ENCODE measurements around the gene AMBRA1.

Gene AMBRA1

GRCh38 chr11:46435679-46436078, 158.1 kb downstream of the AMBRA1 start:
- DNase-seq = no peak

- DNase-seq = no peak
Measured at GRCh38 chr11:46431211-46431610, 162.6 kb downstream of the AMBRA1 start.

- DNase-seq = no peak
Measured at GRCh38 chr11:46429717-46430116, 164.1 kb downstream of the AMBRA1 start.

DNA sequence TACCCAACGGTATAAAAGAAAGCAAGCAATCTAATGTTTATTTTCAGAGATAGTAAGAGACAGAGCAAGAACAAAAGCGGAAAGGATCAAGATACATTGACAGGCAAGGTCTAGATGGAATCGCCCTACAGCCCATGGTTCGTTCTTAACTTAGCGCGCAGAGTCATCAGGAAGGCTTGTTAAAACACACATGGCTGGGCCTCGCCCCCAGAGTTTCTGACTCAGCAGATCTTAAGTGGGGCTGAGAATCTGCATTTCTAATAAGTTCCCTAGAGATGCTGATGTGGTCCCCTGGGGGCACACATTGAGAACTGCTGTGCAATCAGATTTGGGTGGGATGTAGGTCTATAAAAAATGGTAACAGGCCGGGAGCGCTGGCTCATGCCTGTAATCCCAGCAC, 166.5 kb downstream of the AMBRA1 start:
- DNase-seq = no peak

- no peak for DNase-seq
Measured at GRCh38 chr11:46426233-46426991, 167.4 kb downstream of the AMBRA1 start.

DNA sequence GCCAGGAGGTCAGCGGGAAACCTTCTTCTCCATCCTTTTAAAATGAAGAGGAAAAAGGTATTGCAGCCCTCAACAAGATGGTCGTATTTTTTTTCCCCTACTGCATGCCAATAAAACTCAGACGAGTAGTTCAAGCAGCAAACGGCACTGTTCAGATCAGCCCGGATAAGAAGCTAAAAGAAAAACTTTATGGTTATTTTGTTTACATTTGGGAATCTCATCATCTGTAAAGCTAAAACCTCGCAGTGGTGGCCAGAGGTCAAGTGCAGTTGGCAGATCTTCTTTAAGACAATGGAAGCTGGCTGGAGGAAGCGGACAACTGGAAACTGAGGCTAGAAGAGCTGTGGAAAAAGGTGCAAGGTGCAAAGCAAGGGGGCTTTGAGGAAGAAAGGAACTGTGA, 171.2 kb downstream of the AMBRA1 start:
- DNase-seq = no peak

GRCh38 chr11:46421257-46421880, 172.5 kb downstream of the AMBRA1 start:
- no peak for DNase-seq

GRCh38 chr11:46420513-46420912, 173.3 kb downstream of the AMBRA1 start:
- DNase-seq = no peak

GRCh38 chr11:46418751-46419150, 175.1 kb downstream of the AMBRA1 start:
- no peak for DNase-seq

DNA sequence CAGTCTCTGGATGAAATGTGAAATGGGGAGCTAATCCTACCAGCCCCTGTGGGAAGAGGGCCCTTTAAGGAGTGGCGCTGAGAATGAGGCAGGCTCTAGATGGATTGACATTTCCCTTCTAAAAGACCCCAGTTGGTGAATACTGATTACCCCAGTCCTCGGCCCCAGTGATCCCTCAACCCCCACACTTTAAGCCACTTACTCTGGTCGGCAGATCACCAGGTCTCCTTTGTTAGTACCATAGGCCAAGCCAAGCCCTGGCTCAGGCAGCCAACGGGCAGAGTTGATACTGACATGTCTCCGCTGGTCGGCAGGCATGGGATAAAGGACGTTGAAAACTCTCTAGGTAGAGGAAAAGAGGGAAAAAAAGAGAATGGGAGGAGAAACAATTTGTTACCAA, 176.1 kb downstream of the AMBRA1 start:
- no peak for DNase-seq

GRCh38 chr11:46414879-46415278, 178.9 kb downstream of the AMBRA1 start:
- DNase-seq = no peak

GRCh38 chr11:46414466-46414796, 179.4 kb downstream of the AMBRA1 start:
- DNase-seq = no peak

GRCh38 chr11:46413760-46414465, 179.9 kb downstream of the AMBRA1 start:
- no peak for DNase-seq

- no peak for DNase-seq
Measured at GRCh38 chr11:46410021-46410420, 183.8 kb downstream of the AMBRA1 start.

DNA sequence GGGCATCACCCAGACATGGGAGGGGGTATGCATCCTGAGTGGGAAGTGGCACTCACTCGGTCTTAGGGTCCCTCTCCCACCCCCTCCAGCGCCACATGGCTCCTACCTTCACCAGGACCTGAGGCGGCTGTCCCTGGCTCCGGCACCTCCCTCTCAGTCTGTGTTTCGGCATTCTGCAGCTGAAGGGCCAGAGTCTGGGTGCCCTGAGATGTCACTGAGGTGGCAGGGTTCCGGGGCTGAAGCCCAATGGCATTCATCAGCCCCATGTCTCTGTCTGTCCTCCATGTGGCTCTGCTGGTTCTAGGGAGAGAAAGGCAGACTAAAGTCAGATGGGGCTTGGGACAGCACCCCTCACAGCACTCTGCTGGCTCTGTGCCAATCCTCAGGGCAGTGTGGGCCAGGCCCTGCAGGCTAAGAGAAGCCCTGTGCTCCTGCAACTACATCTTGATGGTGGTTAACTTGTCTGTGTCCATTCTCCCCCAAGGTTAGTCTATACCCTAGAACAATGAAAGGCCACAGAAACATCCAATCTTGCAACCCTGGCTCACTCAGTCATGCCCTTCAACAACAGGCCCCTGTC, 185.3 kb downstream of the AMBRA1 start:
- no peak for DNase-seq

GRCh38 chr11:46407635-46408034, 186.2 kb downstream of the AMBRA1 start:
- no peak for DNase-seq

- no peak for DNase-seq
Measured at GRCh38 chr11:46404476-46405017, 189.3 kb downstream of the AMBRA1 start.

DNA sequence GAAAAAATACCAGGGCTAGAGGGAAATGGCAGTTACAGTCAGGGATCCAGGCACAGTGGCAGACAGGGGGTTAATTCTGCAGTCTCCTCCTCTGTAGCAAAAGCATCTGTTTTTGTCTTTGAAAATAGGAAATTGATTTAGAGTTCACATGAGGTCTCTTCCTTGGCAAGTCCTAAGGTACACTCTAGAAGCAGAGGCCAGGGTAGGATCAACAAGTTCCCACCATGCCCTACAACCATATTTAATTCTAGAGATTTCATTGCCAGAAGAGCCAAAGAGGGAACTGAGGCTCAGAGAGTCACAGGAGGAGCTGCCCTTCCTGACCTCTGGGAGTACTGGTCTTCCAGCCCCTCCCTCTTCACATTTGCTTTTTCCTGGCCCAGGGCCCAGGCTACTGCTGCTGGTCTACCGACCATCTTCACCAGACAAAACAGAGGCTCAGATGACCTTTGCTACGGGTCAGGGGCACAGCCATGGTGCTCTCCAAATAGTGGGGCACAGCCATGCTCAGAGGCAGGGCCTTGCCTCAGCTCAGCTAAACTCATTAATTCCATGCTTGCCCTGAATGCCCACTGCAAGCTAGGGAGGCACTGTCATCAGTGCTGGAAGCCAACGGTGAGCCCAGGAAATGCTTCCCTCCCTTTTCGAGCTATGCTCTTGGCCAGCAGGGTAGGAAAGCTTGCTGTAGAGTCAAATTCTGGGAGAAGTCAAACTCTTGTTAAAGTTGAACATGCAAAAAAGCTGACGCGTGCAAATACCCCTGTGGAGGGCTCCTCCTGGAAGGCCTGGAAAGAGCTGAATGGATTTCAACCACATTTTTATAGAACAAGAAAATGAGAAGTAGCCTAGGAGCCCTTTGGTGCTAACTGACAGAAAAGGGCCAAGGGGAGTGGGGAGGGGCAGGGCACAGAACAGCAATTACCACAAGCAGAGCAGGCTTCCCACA, 190.6 kb downstream of the AMBRA1 start:
- DNase-seq = no peak

- DNase-seq = no peak
Measured at GRCh38 chr11:46397526-46397925, 196.3 kb downstream of the AMBRA1 start.

- DNase-seq = no peak
Measured at GRCh38 chr11:46393759-46394158, 200.1 kb downstream of the AMBRA1 start.

DNA sequence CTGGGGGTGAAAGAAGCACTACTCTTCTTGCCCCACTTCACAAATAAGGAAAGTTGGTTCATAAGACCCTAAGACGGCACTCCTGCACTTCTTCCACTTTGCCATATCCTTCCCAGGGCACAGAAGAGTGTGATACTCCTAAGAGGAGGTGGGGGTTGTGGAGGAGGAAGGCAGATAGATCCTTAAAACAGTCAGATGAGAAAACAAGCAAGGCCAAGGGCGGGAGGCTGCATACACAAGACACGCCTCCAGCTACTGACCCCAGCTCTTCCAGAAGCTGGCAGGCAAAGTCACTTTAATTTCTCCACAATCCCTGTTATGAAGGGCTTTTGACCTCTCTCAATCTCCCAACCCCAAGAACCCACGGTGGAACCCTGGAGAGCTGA, 200.6 kb downstream of the AMBRA1 start:
- DNase-seq = no peak
